ENCODE results near the gene SLFN12.
A peak's percentile ranks its signal among the peaks of the same experiment; 100 is the strongest.

SLFN12 gene

DNA sequence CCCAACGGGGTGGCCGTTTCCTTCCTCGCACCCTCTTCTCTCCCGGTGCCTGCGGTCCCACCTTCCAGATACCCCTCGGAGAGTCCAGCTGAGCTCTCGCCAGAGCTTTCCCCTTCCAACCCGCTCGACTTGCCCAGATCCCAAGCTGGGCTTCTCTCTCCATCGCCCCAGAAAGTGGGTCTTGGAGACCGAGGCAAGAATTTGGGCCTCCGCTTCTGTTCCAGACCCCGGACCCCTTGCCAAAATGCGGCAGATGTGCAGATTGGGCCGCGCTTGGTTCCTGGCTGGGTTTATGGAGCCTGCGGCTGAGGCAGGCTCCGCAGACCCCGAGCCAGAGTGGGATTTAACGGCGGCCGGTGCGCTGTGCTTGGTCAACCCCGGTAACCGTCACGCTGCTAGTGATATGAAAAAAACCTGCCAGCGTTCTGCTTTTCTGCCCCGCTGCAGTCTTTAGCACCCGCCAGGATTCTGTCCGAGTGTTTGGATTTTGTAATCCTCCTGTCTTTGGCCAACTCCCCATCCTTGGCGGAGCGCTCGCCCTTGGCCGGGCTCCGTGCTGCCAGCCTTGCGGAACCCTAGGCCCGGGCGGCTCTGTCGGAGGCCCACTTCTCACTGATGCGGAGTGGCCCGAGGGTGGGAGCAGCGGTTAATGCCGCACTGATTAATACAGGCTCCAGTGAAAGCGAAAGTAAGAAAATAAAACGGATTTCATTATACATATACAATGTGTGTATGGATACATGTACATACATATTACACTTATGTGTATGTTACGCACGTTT is 58.1 kb downstream of the SLFN12 start:
- DNase-seq (ENCODE audit: low read depth), result peak; percentile 83
- Histone ChIP-seq H3K4me3 (ENCODE audit: low read length) (peak overlapping the region; percentile 94), H3K9ac (ENCODE audit: low read length) (peak overlapping the region; percentile 95), H3K36me3 (ENCODE audit: control insufficient read depth, insufficient read depth, low read length, severe bottlenecking) (peaks cover 2% of the 10 kb centered on the region), H3K9me3 (ENCODE audit: control insufficient read depth, low read length) (peaks cover 4% of the 10 kb centered on the region), H3K27me3 (replicated peaks; ENCODE audit: control insufficient read depth, insufficient read depth, low read length) (no peaks in the 10 kb centered on the region), H3K4me1 (ENCODE audit: control insufficient read depth, insufficient read depth, low read length) (peaks cover 31% of the 10 kb centered on the region)

DNA sequence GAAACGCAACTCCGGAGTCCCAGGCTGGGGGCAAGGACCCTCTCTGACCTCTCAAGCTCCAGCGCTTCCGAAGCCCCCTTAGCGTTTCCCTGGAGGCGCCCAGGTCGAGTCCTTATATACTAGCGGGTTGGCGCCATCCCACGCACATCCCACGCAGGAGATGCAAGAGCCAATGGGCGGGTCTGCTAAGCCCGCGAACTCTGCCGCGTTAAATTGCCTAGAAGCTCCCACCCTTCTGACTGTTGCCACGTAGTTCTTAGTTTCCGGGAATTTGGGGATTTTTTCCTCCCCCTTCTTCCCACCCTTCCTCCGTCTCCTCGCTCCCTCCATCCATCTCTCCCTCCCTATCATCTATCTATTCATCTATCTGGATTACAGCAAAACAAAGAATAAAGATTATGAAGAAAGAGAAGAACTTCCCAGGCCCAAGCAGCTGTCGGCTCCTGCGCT is 58.7 kb downstream of the SLFN12 start, which contains the start of gene SLFN11:
SLFN11 (minus strand) TSS at position 88 of the 450 bp plus-strand sequence. CDS start 9,814 bp downstream, outside the sequence.
- H3K27me3 ChIP-seq (replicated peaks; ENCODE audit: control insufficient read depth, insufficient read depth, low read length), result no peaks in the 10 kb centered on the region
- H3K36me3 ChIP-seq (ENCODE audit: control insufficient read depth, insufficient read depth, low read length, severe bottlenecking), result peaks cover 5% of the 10 kb centered on the region
- DNase-seq (ENCODE audit: low read depth), result peak; percentile 93
- peaks cover 31% of the 10 kb centered on the region for H3K4me1 ChIP-seq (ENCODE audit: control insufficient read depth, insufficient read depth, low read length)
- peak within 1 kb of the TSS; percentile 94 for H3K4me3 ChIP-seq (ENCODE audit: low read length)
- peaks cover 4% of the 10 kb centered on the region for H3K9me3 ChIP-seq (ENCODE audit: control insufficient read depth, low read length)
- H3K9ac ChIP-seq (ENCODE audit: low read length), result peak within 1 kb of the TSS; percentile 95

DNA sequence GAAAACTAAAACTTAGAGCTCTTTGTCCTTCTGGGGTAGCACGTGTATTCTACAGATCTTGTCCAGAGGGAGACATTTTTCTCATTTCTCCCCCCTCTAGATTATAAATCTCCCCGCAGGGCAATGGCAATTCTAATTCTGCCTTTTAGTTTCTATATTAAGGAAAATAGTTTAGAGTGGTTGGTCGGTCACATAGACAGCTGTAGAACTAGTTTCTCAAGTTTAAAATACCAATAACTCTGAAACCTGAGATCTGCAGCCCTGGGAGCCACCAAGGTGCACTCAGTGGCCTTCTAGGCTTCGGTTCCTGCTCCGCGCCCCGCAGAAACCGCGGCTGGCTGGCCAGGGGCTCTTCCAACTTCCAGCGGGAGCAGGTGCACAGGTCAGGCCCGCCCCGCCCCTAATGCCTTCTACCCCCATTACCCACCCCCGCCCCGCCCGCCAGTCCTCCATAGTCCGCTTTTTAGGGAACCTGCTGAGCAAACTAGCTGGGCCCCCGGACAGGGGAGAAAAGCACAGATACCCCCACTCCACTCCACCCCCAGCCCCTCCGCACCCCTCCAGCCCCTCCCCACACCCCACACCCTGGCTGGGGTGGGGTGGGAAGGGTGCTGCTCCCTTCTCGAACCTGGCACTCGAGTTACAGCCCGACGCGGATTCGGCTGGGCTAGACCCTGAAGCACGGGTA is 59.3 kb downstream of the SLFN12 start:
- H3K27me3 ChIP-seq (replicated peaks; ENCODE audit: control insufficient read depth, insufficient read depth, low read length), result no peaks in the 10 kb centered on the region
- H3K36me3 ChIP-seq (ENCODE audit: control insufficient read depth, insufficient read depth, low read length, severe bottlenecking), result peaks cover 5% of the 10 kb centered on the region
- DNase-seq (ENCODE audit: low read depth), result peak; percentile 30

DNA sequence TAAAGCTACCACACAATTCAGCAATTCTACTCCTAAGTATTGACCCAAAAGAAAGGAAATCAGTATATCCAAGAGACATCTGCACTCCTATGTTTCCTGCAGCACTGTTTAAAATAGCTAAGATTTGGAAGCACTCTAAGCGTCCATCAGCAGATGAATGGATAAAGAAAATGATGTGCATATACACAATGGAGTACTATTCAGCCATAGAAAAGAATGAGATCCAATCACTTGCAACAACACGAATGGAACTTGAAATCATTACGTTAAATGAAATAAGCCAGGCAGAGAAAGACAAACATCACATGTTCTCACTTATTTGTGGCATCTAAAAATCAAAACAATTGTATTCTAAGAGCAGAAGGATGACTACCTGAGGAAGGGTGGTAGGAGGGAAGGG is 60.4 kb downstream of the SLFN12 start:
- H3K9ac ChIP-seq (ENCODE audit: low read length), result no peak overlapping the region
- peaks cover 4% of the 10 kb centered on the region for H3K9me3 ChIP-seq (ENCODE audit: control insufficient read depth, low read length)
- no peak for DNase-seq (ENCODE audit: low read depth)
- no peak overlapping the region for H3K4me3 ChIP-seq (ENCODE audit: low read length)
- no peaks in the 10 kb centered on the region for H3K27me3 ChIP-seq (replicated peaks; ENCODE audit: control insufficient read depth, insufficient read depth, low read length)
- peaks cover 5% of the 10 kb centered on the region for H3K36me3 ChIP-seq (ENCODE audit: control insufficient read depth, insufficient read depth, low read length, severe bottlenecking)
- peaks cover 31% of the 10 kb centered on the region for H3K4me1 ChIP-seq (ENCODE audit: control insufficient read depth, insufficient read depth, low read length)

More for the DNA sequence above, 59.3 kb downstream of the SLFN12 start:
- Histone ChIP-seq H3K9ac (ENCODE audit: low read length) (peak overlapping the region; percentile 95), H3K4me3 (ENCODE audit: low read length) (peak overlapping the region; percentile 94), H3K4me1 (ENCODE audit: control insufficient read depth, insufficient read depth, low read length) (peaks cover 31% of the 10 kb centered on the region), H3K9me3 (ENCODE audit: control insufficient read depth, low read length) (peaks cover 4% of the 10 kb centered on the region)

DNA sequence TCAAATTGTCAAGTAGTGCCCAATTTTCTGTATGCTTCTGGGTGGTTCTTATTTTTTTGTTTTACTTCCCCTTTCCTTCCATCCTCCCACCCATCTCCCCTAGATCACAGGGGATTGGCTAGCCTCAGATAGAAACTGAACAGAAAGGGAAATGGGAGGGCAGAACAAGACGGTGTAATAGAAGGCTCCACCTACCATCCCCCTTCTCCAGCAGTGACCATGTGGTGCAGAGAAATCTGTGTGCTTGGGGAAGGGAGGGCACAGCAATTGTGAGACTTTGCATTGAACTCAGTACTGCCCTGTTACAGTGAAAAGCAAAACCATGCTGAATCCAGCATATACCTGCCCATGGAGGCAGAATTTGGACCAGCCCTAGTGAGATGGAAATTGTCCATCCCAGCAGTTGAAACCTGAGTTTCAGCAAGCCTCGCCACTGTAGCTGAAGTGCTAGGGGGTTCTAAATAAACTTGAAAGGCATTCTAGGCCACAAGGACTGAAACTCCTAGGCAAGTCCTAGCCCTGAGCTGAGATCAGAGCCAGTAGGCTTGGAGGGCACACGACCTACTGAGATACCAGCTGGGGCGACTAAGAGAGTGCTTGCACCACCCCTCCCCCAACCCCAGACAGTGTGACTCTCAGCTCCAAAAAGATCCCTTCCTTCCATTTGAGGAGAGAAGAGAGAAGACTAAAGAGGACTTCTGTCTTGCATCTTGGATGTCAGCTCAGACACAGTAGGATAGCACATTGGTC is 64.0 kb downstream of the SLFN12 start:
- Histone ChIP-seq H3K4me1 (ENCODE audit: control insufficient read depth, insufficient read depth, low read length) (peaks cover 9% of the 10 kb centered on the region), H3K9ac (ENCODE audit: low read length) (no peak overlapping the region), H3K9me3 (ENCODE audit: control insufficient read depth, low read length) (peaks cover 4% of the 10 kb centered on the region), H3K36me3 (ENCODE audit: control insufficient read depth, insufficient read depth, low read length, severe bottlenecking) (peaks cover 11% of the 10 kb centered on the region), H3K4me3 (ENCODE audit: low read length) (no peak overlapping the region), H3K27me3 (replicated peaks; ENCODE audit: control insufficient read depth, insufficient read depth, low read length) (no peaks in the 10 kb centered on the region)
- no peak for DNase-seq (ENCODE audit: low read depth)

DNA sequence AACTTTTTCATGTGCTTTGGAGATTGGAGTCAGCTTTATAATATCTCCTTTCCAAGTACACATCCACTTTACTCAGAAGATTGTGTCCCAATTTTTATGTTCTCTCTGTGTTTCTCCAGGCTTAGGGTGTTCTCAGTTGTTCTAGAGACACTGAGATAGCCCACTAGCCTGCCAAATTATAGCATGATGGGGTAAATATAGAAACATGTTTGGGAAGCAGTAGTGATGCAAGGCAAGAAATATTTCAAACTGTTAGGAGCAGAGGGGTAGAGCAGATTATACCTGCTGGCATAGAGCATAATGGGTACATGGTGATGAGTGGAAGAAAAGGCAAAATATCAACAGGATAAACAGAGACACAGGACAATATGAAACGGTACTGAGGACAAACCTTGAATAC is 71.3 kb downstream of the SLFN12 start:
- DNase-seq (ENCODE audit: low read depth), result no peak
- Histone ChIP-seq H3K36me3 (ENCODE audit: control insufficient read depth, insufficient read depth, low read length, severe bottlenecking) (peaks cover 22% of the 10 kb centered on the region), H3K9ac (ENCODE audit: low read length) (no peak overlapping the region), H3K27me3 (replicated peaks; ENCODE audit: control insufficient read depth, insufficient read depth, low read length) (no peaks in the 10 kb centered on the region), H3K4me1 (ENCODE audit: control insufficient read depth, insufficient read depth, low read length) (peaks cover 4% of the 10 kb centered on the region), H3K9me3 (ENCODE audit: control insufficient read depth, low read length) (no peaks in the 10 kb centered on the region), H3K4me3 (ENCODE audit: low read length) (no peak overlapping the region)

Measured in adipocyte (in vitro differentiated cells).